Spleen (tissue), 7 donors: ENCODE results near the gene DOCK2.

Source experiments
- CTCF ChIP-seq, 11 experiments: fragments of 200-600 bp in 7 of 11; fragments of 450-650 bp in 4 of 11; sonication (generic) in 4 of 11; IDR thresholded peaks in 8 of 11; conservative IDR thresholded peaks in 3 of 11; 1 replicate in 7 of 11; 2 replicates in 4 of 11; pipeline versions ENCODE4 v1.4.0 to v1.8.0; 2016 to 2021; ENCODE audit warnings: antibody characterized with exemption in 11 of 11, inconsistent platforms in 4 of 11, mild to moderate bottlenecking in 1 of 11
- POLR2AphosphoS5 ChIP-seq, 3 donors: sonication (generic); formaldehyde crosslinking; IDR thresholded peaks; one replicate each; pipeline ENCODE4 v1.5.1; 2017; ENCODE audit warnings: antibody characterized with exemption in 3 of 3
- donor health status: DM: no; HTN: no; CAD: no; lungs with moderate emphysema.
- donor health status: DM: no; HTN: no; CAD: no.
- donor health status: DM: no; HTN: no; CAD: no.

GRCh38 chr5:170112876-170113521, 475.9 kb downstream of the DOCK2 start:
- TF ChIP-seq CTCF (IDR thresholded peaks at IDR 0.05 in 8 of 11, conservative IDR thresholded peaks at IDR 0.05 in 3 of 11) (no peak), POLR2AphosphoS5 (IDR thresholded peaks at IDR 0.05) (no peak)
